Astrocyte (in vitro differentiated cells and primary cell): Measurements from ENCODE around the gene MOB1A. TPM values are rescaled to one million over a fixed set of nuclear protein-coding genes. Genes with fewer than 3 reads are reported as not detected.
A peak's percentile ranks its signal among the peaks of the same experiment; 100 is the strongest.

Source experiments
- DNase-seq: peaks from one replicate; pipeline ENCODE4 v3.0.0-alpha.2; 2010; ENCODE audit warnings: low read depth
- FAIRE-seq: peaks from 2 replicates; lab custom pipeline; 2011; peaks lifted over from hg19 to GRCh38; lab: Jason Lieb, UNC
- H2AFZ ChIP-seq: 2 replicates; pipeline ENCODE4 v1.6.0; 2012; ENCODE audit warnings: low read depth, low read length, inconsistent platforms
- H3K27ac ChIP-seq: 2 replicates; pipeline ENCODE4 v1.5.1; 2011; ENCODE audit warnings: low read depth, low read length, inconsistent platforms
- H3K27me3 ChIP-seq: 2 replicates; pipeline ENCODE4 v1.6.0; 2011; ENCODE audit warnings: low read length, inconsistent platforms; ENCODE audit not compliant: insufficient read depth
- H3K36me3 ChIP-seq: 2 replicates; pipeline ENCODE4 v1.5.1; 2011; ENCODE audit warnings: low read length, inconsistent platforms; ENCODE audit not compliant: insufficient read depth
- H3K4me1 ChIP-seq: 2 replicates; pipeline ENCODE4 v1.5.1; 2011; ENCODE audit warnings: low read length, inconsistent platforms; ENCODE audit not compliant: insufficient read depth
- H3K4me2 ChIP-seq: 2 replicates; pipeline ENCODE4 v1.6.0; 2012; ENCODE audit warnings: low read length, inconsistent platforms
- H3K4me3 ChIP-seq: 2 replicates; pipeline ENCODE4 v1.5.1; 2011; ENCODE audit warnings: low read depth, mild to moderate bottlenecking, low read length, inconsistent platforms; ENCODE audit not compliant: insufficient read depth
- H3K79me2 ChIP-seq: 2 replicates; pipeline ENCODE4 v1.6.0; 2012; ENCODE audit warnings: mild to moderate bottlenecking, low read length, inconsistent platforms; ENCODE audit not compliant: insufficient read depth
- H3K9ac ChIP-seq: 2 replicates; pipeline ENCODE4 v1.6.0; 2012; ENCODE audit warnings: mild to moderate bottlenecking, low read length, inconsistent platforms
- H3K9me3 ChIP-seq: 2 replicates; pipeline ENCODE4 v1.5.1; 2012; ENCODE audit warnings: low read depth, mild to moderate bottlenecking, low read length, inconsistent platforms; ENCODE audit not compliant: insufficient read depth
- H4K20me1 ChIP-seq: 2 replicates; pipeline ENCODE4 v1.6.0; 2012; ENCODE audit warnings: low read length, inconsistent platforms; ENCODE audit not compliant: insufficient read depth
- H3K27ac Mint-ChIP-seq: one replicate; pipeline ENCODE4 v1.8.0; 2021; ENCODE audit warnings: mild to moderate bottlenecking, mixed read lengths; ENCODE audit not compliant: unreplicated experiment
- H3K27me3 Mint-ChIP-seq: one replicate; pipeline ENCODE4 v1.8.0; 2021; ENCODE audit warnings: low read depth, mixed read lengths; ENCODE audit not compliant: unreplicated experiment
- H3K36me3 Mint-ChIP-seq: one replicate; pipeline ENCODE4 v1.8.0; 2021; ENCODE audit warnings: low read depth, mixed read lengths; ENCODE audit not compliant: unreplicated experiment
- H3K4me1 Mint-ChIP-seq: one replicate; pipeline ENCODE4 v1.8.0; 2021; ENCODE audit warnings: low read depth, mixed read lengths; ENCODE audit not compliant: unreplicated experiment
- H3K4me3 Mint-ChIP-seq: one replicate; pipeline ENCODE4 v1.8.0; 2021; ENCODE audit warnings: mild to moderate bottlenecking, moderate library complexity, mixed read lengths; ENCODE audit not compliant: unreplicated experiment
- H3K9me3 Mint-ChIP-seq: one replicate; pipeline ENCODE4 v1.8.0; 2021; ENCODE audit warnings: mild to moderate bottlenecking, mixed read lengths; ENCODE audit not compliant: unreplicated experiment
- CTCF ChIP-seq: IDR thresholded peaks from 2 replicates; pipeline ENCODE4 v1.5.1; 2011; ENCODE audit warnings: low read depth, mild to moderate bottlenecking, inconsistent platforms, low read length, moderate library complexity; ENCODE audit not compliant: insufficient read depth
- EZH2 ChIP-seq: IDR thresholded peaks from 2 replicates; pipeline ENCODE4 v1.6.1; 2012; ENCODE audit warnings: mild to moderate bottlenecking, low read length, inconsistent platforms; ENCODE audit not compliant: insufficient read depth
- total RNA-seq: library from RNA; stranded (reverse); gene quantifications from 2 replicates; pipeline ENCODE4 v1.2.1, GENCODE V29; 2021

MOB1A gene
- total RNA-seq, 1 donor from 2014 or later: 116 TPM

- Histone ChIP-seq H3K9ac (no peak overlapping the region), H2AFZ (no peak overlapping the region), H3K4me2 (no peak overlapping the region), H3K4me3 (no peak overlapping the region), H4K20me1 (peaks cover 86% of the 10 kb centered on the region), H3K27me3 (no peaks in the 10 kb centered on the region), H3K79me2 (peaks cover 91% of the 10 kb centered on the region), H3K36me3 (peaks cover 14% of the 10 kb centered on the region), H3K4me1 (peaks cover 7% of the 10 kb centered on the region), H3K9me3 (no peaks in the 10 kb centered on the region), H3K27ac (no peak overlapping the region)
- TF ChIP-seq CTCF (no peak), EZH2 (no peak)
- no peaks in the 10 kb centered on the region for H3K9me3 Mint-ChIP-seq
- H3K27ac Mint-ChIP-seq: no peak overlapping the region
- peaks cover 38% of the 10 kb centered on the region for H3K4me1 Mint-ChIP-seq
- H3K27me3 Mint-ChIP-seq: no peaks in the 10 kb centered on the region
- FAIRE-seq: no peak
- peaks cover 23% of the 10 kb centered on the region for H3K36me3 Mint-ChIP-seq
- no peak for DNase-seq
- no peak overlapping the region for H3K4me3 Mint-ChIP-seq
These were observed 25.8 kb upstream of the MOB1A start for GRCh38 chr2:74204436-74204835.

GRCh38 chr2:74201596-74201995 is 22.9 kb upstream of the MOB1A start:
- TF ChIP-seq CTCF (no peak), EZH2 (no peak)
- peaks cover 81% of the 10 kb centered on the region for H3K79me2 ChIP-seq
- Mint-ChIP-seq H3K27me3 (no peaks in the 10 kb centered on the region), H3K4me1 (peaks cover 25% of the 10 kb centered on the region), H3K36me3 (peaks cover 12% of the 10 kb centered on the region), H3K4me3 (peak overlapping the region; percentile 95), H3K27ac (no peak overlapping the region), H3K9me3 (no peaks in the 10 kb centered on the region)
- H4K20me1 ChIP-seq: peaks cover 69% of the 10 kb centered on the region
- H3K4me1 ChIP-seq: peaks cover 11% of the 10 kb centered on the region
- no peak overlapping the region for H3K4me3 ChIP-seq
- H3K27ac ChIP-seq: no peak overlapping the region
- no peak overlapping the region for H3K9ac ChIP-seq
- peak overlapping the region; percentile 6 for H3K4me2 ChIP-seq
- no peaks in the 10 kb centered on the region for H3K27me3 ChIP-seq
- H2AFZ ChIP-seq: no peak overlapping the region
- H3K36me3 ChIP-seq: no peaks in the 10 kb centered on the region
- no peak for FAIRE-seq
- DNase-seq: peak; percentile 20
- no peaks in the 10 kb centered on the region for H3K9me3 ChIP-seq

- Mint-ChIP-seq H3K27me3 (no peaks in the 10 kb centered on the region), H3K4me1 (peaks cover 21% of the 10 kb centered on the region), H3K27ac (no peak overlapping the region), H3K36me3 (peaks cover 11% of the 10 kb centered on the region), H3K4me3 (peak overlapping the region; percentile 95), H3K9me3 (no peaks in the 10 kb centered on the region)
- Histone ChIP-seq H3K27ac (no peak overlapping the region), H3K4me2 (peak overlapping the region; percentile 83), H3K4me3 (no peak overlapping the region), H3K27me3 (no peaks in the 10 kb centered on the region), H3K9me3 (no peaks in the 10 kb centered on the region), H3K9ac (no peak overlapping the region), H3K4me1 (peaks cover 11% of the 10 kb centered on the region), H4K20me1 (peaks cover 65% of the 10 kb centered on the region), H3K79me2 (peaks cover 77% of the 10 kb centered on the region), H2AFZ (no peak overlapping the region), H3K36me3 (no peaks in the 10 kb centered on the region)
- FAIRE-seq (no peak), DNase-seq (no peak)
- TF ChIP-seq CTCF (no peak), EZH2 (no peak)
These were observed 22.5 kb upstream of the MOB1A start for GRCh38 chr2:74201196-74201595.
